NCI-H460 (cell line): ENCODE data around the gene KRT7. TPM values are rescaled to one million over a fixed set of nuclear protein-coding genes. Genes with fewer than 3 reads are reported as not detected.
"Not testable (repeated sequence)": the region's sequence is repeated elsewhere in the genome, so short reads cannot be mapped to it uniquely, and the experiment has no call there.

Experiments used
- DNase-seq: peaks from one replicate; pipeline ENCODE4 v3.0.0-alpha.2; 2016; ENCODE audit warnings: low read depth; ENCODE audit errors: extremely low read depth
- total RNA-seq: library from RNA; depleted of rRNA; stranded (reverse); fragments of >200 nt; shearing (Covaris generic); gene quantifications from 2 replicates; pipeline ENCODE4 v1.2.3, GENCODE V29; 2014

Gene KRT7
- total RNA-seq, 1 experiment from 2014 or later, result 23.1 TPM

- no peak for DNase-seq
Observed at GRCh38 chr12:52228366-52228765, 4.7 kb upstream of the KRT7 start.

- DNase-seq, result no peak
Observed at GRCh38 chr12:52228931-52229330, 4.1 kb upstream of the KRT7 start.

- no peak for DNase-seq
Observed at GRCh38 chr12:52229836-52230343, 3.2 kb upstream of the KRT7 start.

- no peak for DNase-seq
Observed at GRCh38 chr12:52230364-52231281, 2.4 kb upstream of the KRT7 start.

GRCh38 chr12:52231305-52232202, 1.5 kb upstream of the KRT7 start:
- DNase-seq, result no peak

- no peak for DNase-seq
Observed at GRCh38 chr12:52232203-52232673, 805 bp upstream of the KRT7 start.

GRCh38 chr12:52233462-52234207, 592 bp downstream of the KRT7 start:
- DNase-seq, result no peak

- no peak for DNase-seq
Observed at GRCh38 chr12:52234223-52234810, 1.3 kb downstream of the KRT7 start.

- DNase-seq, result no peak
Observed at GRCh38 chr12:52235001-52235764, 2.1 kb downstream of the KRT7 start.

- DNase-seq, result no peak
Observed at GRCh38 chr12:52235822-52236361, 2.8 kb downstream of the KRT7 start.

GRCh38 chr12:52236386-52237050, 3.5 kb downstream of the KRT7 start:
- no peak for DNase-seq

- DNase-seq, result no peak
Observed at GRCh38 chr12:52238207-52238840, 5.3 kb downstream of the KRT7 start.

- DNase-seq, result no peak
Observed at GRCh38 chr12:52238916-52239646, 6.0 kb downstream of the KRT7 start.

GRCh38 chr12:52239767-52240166, 6.7 kb downstream of the KRT7 start:
- no peak for DNase-seq

- DNase-seq, result not testable (repeated sequence)
Observed at GRCh38 chr12:52240247-52240646, 7.2 kb downstream of the KRT7 start.

GRCh38 chr12:52241205-52241842, 8.3 kb downstream of the KRT7 start:
- no peak for DNase-seq
